ENCODE results near the gene C9orf85. TPM values are rescaled to one million over a fixed set of nuclear protein-coding genes. Genes with fewer than 3 reads are reported as not detected.

The C9orf85 gene
- total and polyA plus RNA-seq, 8 donors, result 2.2 to 68.3 (median 8.4) TPM

- WGBS, 5 donors, result 0 to 1% (median 0%) methylated on average over 21 to 47 of the region's 47 CpGs
- peak overlapping the region; percentile 88 to 97 (median 95) for H3K27ac ChIP-seq
- TF ChIP-seq POLR2A (IDR thresholded peaks at IDR 0.05) (no peak), EP300 (IDR thresholded peaks at IDR 0.05) (no peak), CTCF (IDR thresholded peaks at IDR 0.05) (no peak), POLR2AphosphoS5 (IDR thresholded peaks at IDR 0.05) (no peak)
- no peaks in the 10 kb centered on the region for H3K9me3 ChIP-seq
- H3K4me3 ChIP-seq, result peak overlapping the region; percentile 77 to 84 (median 84)
- DNase-seq, result peak; percentile 52 to 86
- no peaks in the 10 kb centered on the region for H3K27me3 ChIP-seq
- peaks cover 13 to 65% (median 42%) of the 10 kb centered on the region in 4 donors for H3K4me1 ChIP-seq
- peaks cover 0 to 4% (median 2%) of the 10 kb centered on the region in 4 donors for H3K36me3 ChIP-seq
- intact Hi-C loops (cut with DNase I; ENCODE audit: low total_unique reads), result no loop called here
Observed at GRCh38 chr9:71909887-71910649, 1.4 kb upstream of the C9orf85 start.

GRCh38 chr9:71910650-71911060, 784 bp upstream of the C9orf85 start:
- intact Hi-C loops (cut with DNase I; ENCODE audit: low total_unique reads), result no loop called here
- Histone ChIP-seq H3K4me3 (peak overlapping the region; percentile 77 to 84 (median 84)), H3K4me1 (peaks cover 13 to 65% (median 42%) of the 10 kb centered on the region in 4 donors), H3K27me3 (no peaks in the 10 kb centered on the region), H3K27ac (peak overlapping the region; percentile 88 to 97 (median 95)), H3K9me3 (no peaks in the 10 kb centered on the region), H3K36me3 (peaks cover 0 to 4% (median 2%) of the 10 kb centered on the region in 4 donors)
- TF ChIP-seq POLR2A (IDR thresholded peaks at IDR 0.05), result no peak
- TF ChIP-seq CTCF (IDR thresholded peaks at IDR 0.05), result peak in 1 of 7 experiments; percentile 8
- WGBS, 5 donors, result 0% methylated on average over 20 to 56 of the region's 56 CpGs
- no peak for DNase-seq

DNA sequence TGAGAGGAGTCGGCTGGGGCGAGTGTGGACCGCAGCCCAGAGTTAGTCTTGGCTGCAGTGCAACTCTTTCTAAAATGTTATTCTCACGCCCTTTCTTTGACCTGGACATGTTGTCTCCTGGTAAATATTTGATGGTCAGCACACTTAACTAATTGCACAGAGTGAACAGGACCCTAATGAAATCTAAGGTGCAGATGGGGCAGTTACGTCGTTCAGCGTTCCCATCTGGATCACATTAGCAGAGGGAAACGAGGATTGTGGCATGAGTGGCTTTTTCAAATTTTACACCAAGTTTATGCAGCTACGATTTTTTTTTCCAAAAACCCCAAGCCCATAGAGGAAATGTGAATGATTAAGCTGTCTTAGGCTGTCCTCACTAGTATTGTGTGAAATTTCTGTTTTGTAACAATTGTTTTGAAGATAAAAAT, 483 bp downstream of the C9orf85 start:
- 0 to 1% (median 0%) methylated on average over 9 of the region's 9 CpGs for WGBS, 5 donors
- no peaks in the 10 kb centered on the region for H3K9me3 ChIP-seq
- no peaks in the 10 kb centered on the region for H3K27me3 ChIP-seq
- H3K4me1 ChIP-seq, result peaks cover 13 to 57% (median 40%) of the 10 kb centered on the region in 4 donors
- H3K36me3 ChIP-seq, result no peaks in the 10 kb centered on the region
- no peak for TF ChIP-seq CTCF (IDR thresholded peaks at IDR 0.05)
- no peak for TF ChIP-seq POLR2AphosphoS5 (IDR thresholded peaks at IDR 0.05)
- TF ChIP-seq EP300 (IDR thresholded peaks at IDR 0.05), result no peak
- TF ChIP-seq POLR2A (IDR thresholded peaks at IDR 0.05), result no peak
- H3K4me3 ChIP-seq, result peak overlapping the region; percentile 77 to 84 (median 84)
- H3K27ac ChIP-seq, result peak overlapping the region; percentile 88 to 97 (median 95)
- peak in 1 of 2 donors; percentile 46 for DNase-seq
- intact Hi-C loops (cut with DNase I; ENCODE audit: low total_unique reads), result no loop called here

DNA sequence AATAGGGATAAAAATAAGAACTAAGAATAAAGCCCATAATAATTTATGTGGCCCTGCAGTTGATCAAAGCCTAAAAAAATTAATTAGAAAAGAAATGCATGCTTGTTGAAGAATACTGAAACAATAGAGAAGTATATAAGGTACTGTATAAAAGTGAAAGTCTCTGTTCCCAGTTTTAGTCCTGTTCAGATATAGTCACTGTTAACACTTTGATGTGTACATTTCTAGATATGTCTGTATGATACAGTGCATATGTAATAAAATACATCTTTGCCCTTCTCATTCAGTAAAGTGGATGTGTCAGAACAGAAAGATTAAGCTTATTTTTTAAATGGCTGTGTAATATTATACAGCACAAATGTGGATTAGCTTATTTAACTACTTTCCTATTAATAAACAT, 4.1 kb downstream of the C9orf85 start:
- intact Hi-C loops (cut with DNase I; ENCODE audit: low total_unique reads), result no loop called here

More for the DNA sequence above, 4.1 kb downstream of the C9orf85 start:
- H3K4me1 ChIP-seq, result peaks cover 8 to 38% (median 18%) of the 10 kb centered on the region in 4 donors
- peaks cover 0 to 5% (median 3%) of the 10 kb centered on the region in 4 donors for H3K36me3 ChIP-seq
- TF ChIP-seq POLR2AphosphoS5 (IDR thresholded peaks at IDR 0.05), result no peak
- no peak for TF ChIP-seq EP300 (IDR thresholded peaks at IDR 0.05)
- no peak for TF ChIP-seq CTCF (IDR thresholded peaks at IDR 0.05)
- H3K4me3 ChIP-seq, result no peak overlapping the region
- H3K27me3 ChIP-seq, result no peaks in the 10 kb centered on the region
- no peak overlapping the region for H3K27ac ChIP-seq
- DNase-seq, result no peak
- no peaks in the 10 kb centered on the region for H3K9me3 ChIP-seq

Data from stomach (tissue), 9 donors.